Omental fat pad (tissue), 4 donors: ENCODE results near the gene NOL6. TPM values are rescaled to one million over a fixed set of nuclear protein-coding genes. Genes with fewer than 3 reads are reported as not detected.

Experiments
- ATAC-seq: fragments of 150-250 bp; one replicate; pipeline ENCODE4 v1.9.1; 2016; ENCODE audit warnings: mild to moderate bottlenecking, moderate library complexity; ENCODE audit not compliant: low FRiP score
- DNase-seq: peaks from one replicate; pipeline ENCODE4 v3.0.0-alpha.2; 2019; ENCODE audit warnings: low spot score
- CTCF ChIP-seq, 3 donors: fragments of 450-650 bp; IDR thresholded peaks; one replicate each; pipeline ENCODE4 v1.5.1; 2016 to 2017; ENCODE audit warnings: antibody characterized with exemption in 3 of 3, mild to moderate bottlenecking in 3 of 3, moderate library complexity in 2 of 3
- total RNA-seq, 4 donors: library from RNA; depleted of rRNA; stranded (reverse); fragments of >200 nt; gene quantifications; one replicate each; pipeline ENCODE4 v1.1.0, GENCODE V29; 2016

Gene NOL6
- total RNA-seq, 4 donors from 2014 or later, result 19.1 to 76.7 (median 21.4) TPM

- ATAC-seq (no peak), DNase-seq (no peak)
- TF ChIP-seq CTCF (IDR thresholded peaks at IDR 0.05), result no peak
These were observed 19.6 kb downstream of the NOL6 start for GRCh38 chr9:33453999-33454660.

GRCh38 chr9:33453286-33453860, 20.4 kb downstream of the NOL6 start:
- TF ChIP-seq CTCF (IDR thresholded peaks at IDR 0.05), result no peak
- peak; percentile 26 for ATAC-seq

GRCh38 chr9:33452828-33453271, 20.9 kb downstream of the NOL6 start:
- peak; percentile 76 for ATAC-seq
- TF ChIP-seq CTCF (IDR thresholded peaks at IDR 0.05), result no peak
- no peak for DNase-seq

More at GRCh38 chr9:33453286-33453860, 20.4 kb downstream of the NOL6 start:
- no peak for DNase-seq

GRCh38 chr9:33450621-33451146, 23.0 kb downstream of the NOL6 start:
- no peak for ATAC-seq
- TF ChIP-seq CTCF (IDR thresholded peaks at IDR 0.05), result no peak
- DNase-seq, result no peak

GRCh38 chr9:33449715-33450114, 24.0 kb downstream of the NOL6 start:
- no peak for ATAC-seq
- DNase-seq, result no peak
- TF ChIP-seq CTCF (IDR thresholded peaks at IDR 0.05), result no peak

GRCh38 chr9:33447799-33448553, 25.7 kb downstream of the NOL6 start:
- ATAC-seq, result no peak
- no peak for TF ChIP-seq CTCF (IDR thresholded peaks at IDR 0.05)
- no peak for DNase-seq
